Measurements from ENCODE around the gene CDC42EP4.
"Not testable (repeated sequence)": the region's sequence is repeated elsewhere in the genome, so short reads cannot be mapped to it uniquely, and the experiment has no call there.

CDC42EP4 gene

GRCh38 chr17:73267648-73268537, 43.9 kb downstream of the CDC42EP4 start:
- no peaks in the 10 kb centered on the region for H3K27me3 ChIP-seq (ENCODE audit: insufficient read depth, low read length, poor library complexity, severe bottlenecking)
- H3K4me1 ChIP-seq (ENCODE audit: insufficient read depth, low read length, poor library complexity, severe bottlenecking): no peaks in the 10 kb centered on the region
- H3K4me2 ChIP-seq (ENCODE audit: low read depth, low read length, poor library complexity, severe bottlenecking): no peak overlapping the region
- H3F3A ChIP-seq (ENCODE audit: low read depth): no peaks in the 10 kb centered on the region
- TF ChIP-seq, protein P1, sequence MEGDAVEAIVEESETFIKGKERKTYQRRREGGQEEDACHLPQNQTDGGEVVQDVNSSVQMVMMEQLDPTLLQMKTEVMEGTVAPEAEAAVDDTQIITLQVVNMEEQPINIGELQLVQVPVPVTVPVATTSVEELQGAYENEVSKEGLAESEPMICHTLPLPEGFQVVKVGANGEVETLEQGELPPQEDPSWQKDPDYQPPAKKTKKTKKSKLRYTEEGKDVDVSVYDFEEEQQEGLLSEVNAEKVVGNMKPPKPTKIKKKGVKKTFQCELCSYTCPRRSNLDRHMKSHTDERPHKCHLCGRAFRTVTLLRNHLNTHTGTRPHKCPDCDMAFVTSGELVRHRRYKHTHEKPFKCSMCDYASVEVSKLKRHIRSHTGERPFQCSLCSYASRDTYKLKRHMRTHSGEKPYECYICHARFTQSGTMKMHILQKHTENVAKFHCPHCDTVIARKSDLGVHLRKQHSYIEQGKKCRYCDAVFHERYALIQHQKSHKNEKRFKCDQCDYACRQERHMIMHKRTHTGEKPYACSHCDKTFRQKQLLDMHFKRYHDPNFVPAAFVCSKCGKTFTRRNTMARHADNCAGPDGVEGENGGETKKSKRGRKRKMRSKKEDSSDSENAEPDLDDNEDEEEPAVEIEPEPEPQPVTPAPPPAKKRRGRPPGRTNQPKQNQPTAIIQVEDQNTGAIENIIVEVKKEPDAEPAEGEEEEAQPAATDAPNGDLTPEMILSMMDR (conservative IDR thresholded peaks at IDR 0.05; ENCODE audit: low read length): no peak
- no peak for TF ChIP-seq EZH2phosphoT487 (IDR thresholded peaks at IDR 0.05; ENCODE audit: borderline replicate concordance)
- no peaks in the 10 kb centered on the region for H3K79me2 ChIP-seq (ENCODE audit: insufficient read depth, low read length)
- no peaks in the 10 kb centered on the region for H3K9me2 ChIP-seq (replicated peaks; ENCODE audit: low read depth, low read length)
- H3K4me3 ChIP-seq (ENCODE audit: low read length, poor library complexity, severe bottlenecking): no peak overlapping the region
- no peak overlapping the region for H2AFZ ChIP-seq (ENCODE audit: low read length)
- H3K36me3 ChIP-seq (ENCODE audit: insufficient read depth, low read length): no peaks in the 10 kb centered on the region
- H3K9me3 ChIP-seq (ENCODE audit: insufficient read depth, low read depth, low read length): peaks cover 4% of the 10 kb centered on the region; the same call in 1 of the 2 replicates
- H3K9ac ChIP-seq (ENCODE audit: low read depth, low read length, poor library complexity, severe bottlenecking): no peak overlapping the region
- H4K20me1 ChIP-seq (ENCODE audit: insufficient read depth, low read length, poor library complexity, severe bottlenecking): no peaks in the 10 kb centered on the region

DNA sequence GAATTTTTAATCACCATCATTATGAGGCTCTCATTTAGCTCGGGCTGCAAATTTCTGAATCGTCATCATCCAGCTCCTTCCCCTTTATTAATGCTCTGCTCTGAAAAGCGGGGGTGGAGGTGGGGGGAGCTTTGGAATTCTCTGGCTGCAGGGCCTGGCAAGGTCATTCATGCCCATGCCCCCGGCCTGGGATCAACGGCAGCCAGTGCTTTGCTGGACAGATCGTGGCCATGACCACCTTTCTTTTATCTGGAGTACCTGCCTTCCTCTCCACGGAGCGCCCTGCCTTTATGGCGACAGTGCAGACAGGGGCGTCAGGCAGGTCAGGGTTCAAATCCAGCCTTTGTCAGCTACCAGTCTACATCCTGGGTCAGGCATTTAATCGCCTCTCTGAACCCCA, 45.0 kb downstream of the CDC42EP4 start:
- no peaks in the 10 kb centered on the region for H3K79me2 ChIP-seq (ENCODE audit: insufficient read depth, low read length)
- H4K20me1 ChIP-seq (ENCODE audit: insufficient read depth, low read length, poor library complexity, severe bottlenecking): no peaks in the 10 kb centered on the region
- H2AFZ ChIP-seq (ENCODE audit: low read length): no peak overlapping the region
- H3K4me1 ChIP-seq (ENCODE audit: insufficient read depth, low read length, poor library complexity, severe bottlenecking): no peaks in the 10 kb centered on the region
- no peaks in the 10 kb centered on the region for H3F3A ChIP-seq (ENCODE audit: low read depth)
- peaks cover 4% of the 10 kb centered on the region; the same call in 1 of the 2 replicates for H3K9me3 ChIP-seq (ENCODE audit: insufficient read depth, low read depth, low read length)
- no peak overlapping the region for H3K4me2 ChIP-seq (ENCODE audit: low read depth, low read length, poor library complexity, severe bottlenecking)
- TF ChIP-seq, protein P1 (conservative IDR thresholded peaks at IDR 0.05; ENCODE audit: low read length): no peak
- TF ChIP-seq EZH2phosphoT487 (IDR thresholded peaks at IDR 0.05; ENCODE audit: borderline replicate concordance): no peak
- H3K4me3 ChIP-seq (ENCODE audit: low read length, poor library complexity, severe bottlenecking): no peak overlapping the region
- no peaks in the 10 kb centered on the region for H3K9me2 ChIP-seq (replicated peaks; ENCODE audit: low read depth, low read length)
- no peaks in the 10 kb centered on the region for H3K27me3 ChIP-seq (ENCODE audit: insufficient read depth, low read length, poor library complexity, severe bottlenecking)
- no peaks in the 10 kb centered on the region for H3K36me3 ChIP-seq (ENCODE audit: insufficient read depth, low read length)
- no peak overlapping the region for H3K9ac ChIP-seq (ENCODE audit: low read depth, low read length, poor library complexity, severe bottlenecking)

DNA sequence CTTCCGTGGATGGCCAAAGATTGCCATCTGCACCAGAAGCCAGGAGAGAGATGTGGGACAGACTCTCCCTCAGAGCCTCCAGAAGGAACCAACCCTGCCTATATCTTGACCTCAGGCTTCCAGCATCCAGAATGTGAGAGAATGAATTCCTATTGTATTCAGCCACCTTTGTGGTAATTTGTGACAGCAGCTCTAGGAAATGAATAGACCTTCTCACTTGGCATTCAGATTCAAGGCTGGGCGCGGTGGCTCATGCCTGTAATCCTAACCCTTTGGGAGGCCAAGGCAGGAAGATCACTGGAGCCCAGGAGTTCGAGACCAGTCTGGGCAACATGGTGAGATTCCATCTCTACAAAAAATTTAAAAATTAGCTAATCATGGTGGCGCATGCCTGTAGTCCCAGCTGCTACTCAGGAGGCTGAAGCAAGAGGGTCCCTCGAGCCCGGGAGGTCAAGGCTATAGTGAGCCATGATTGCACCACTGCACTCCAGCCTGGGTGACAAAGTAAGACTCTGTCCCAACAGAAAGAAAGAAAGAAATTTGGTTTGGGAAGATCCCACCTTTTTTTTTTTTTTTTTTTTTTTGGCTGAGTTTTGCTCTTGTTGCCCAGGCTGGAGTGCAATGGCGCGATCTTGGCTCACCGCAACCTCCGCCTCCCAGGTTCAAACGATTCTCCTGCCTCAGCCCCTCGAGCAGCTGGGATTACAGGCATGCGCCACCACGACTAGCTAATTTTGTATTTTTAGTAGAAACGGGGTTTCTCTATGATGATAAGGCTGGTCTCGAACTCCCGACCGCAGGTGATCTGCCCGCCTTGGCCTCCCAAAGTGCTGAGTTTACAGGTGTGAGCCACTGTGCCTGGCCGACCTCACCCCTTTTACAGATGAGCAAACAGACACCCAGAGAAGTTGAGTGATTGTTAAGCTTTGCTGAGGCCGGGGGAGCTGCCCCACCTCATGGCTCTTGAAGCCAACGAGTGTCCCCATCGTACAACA, 45.9 kb downstream of the CDC42EP4 start:
- Histone ChIP-seq H3K9ac (ENCODE audit: low read depth, low read length, poor library complexity, severe bottlenecking) (no peak overlapping the region), H3F3A (ENCODE audit: low read depth) (no peaks in the 10 kb centered on the region), H3K4me1 (ENCODE audit: insufficient read depth, low read length, poor library complexity, severe bottlenecking) (no peaks in the 10 kb centered on the region), H3K9me3 (ENCODE audit: insufficient read depth, low read depth, low read length) (peaks cover 4% of the 10 kb centered on the region; the same call in 1 of the 2 replicates), H3K36me3 (ENCODE audit: insufficient read depth, low read length) (no peaks in the 10 kb centered on the region), H3K4me3 (ENCODE audit: low read length, poor library complexity, severe bottlenecking) (no peak overlapping the region), H3K27me3 (ENCODE audit: insufficient read depth, low read length, poor library complexity, severe bottlenecking) (no peaks in the 10 kb centered on the region), H4K20me1 (ENCODE audit: insufficient read depth, low read length, poor library complexity, severe bottlenecking) (no peaks in the 10 kb centered on the region), H3K79me2 (ENCODE audit: insufficient read depth, low read length) (no peaks in the 10 kb centered on the region), H2AFZ (ENCODE audit: low read length) (no peak overlapping the region), H3K9me2 (replicated peaks; ENCODE audit: low read depth, low read length) (no peaks in the 10 kb centered on the region), H3K4me2 (ENCODE audit: low read depth, low read length, poor library complexity, severe bottlenecking) (no peak overlapping the region)
- TF ChIP-seq EZH2phosphoT487 (IDR thresholded peaks at IDR 0.05; ENCODE audit: borderline replicate concordance): no peak
- TF ChIP-seq, protein P1 (conservative IDR thresholded peaks at IDR 0.05; ENCODE audit: low read length): no peak

GRCh38 chr17:73264448-73264847, 47.4 kb downstream of the CDC42EP4 start:
- H3K9me3 ChIP-seq (ENCODE audit: insufficient read depth, low read depth, low read length); H3K9ac ChIP-seq (ENCODE audit: low read depth, low read length, poor library complexity, severe bottlenecking); H3K4me1 ChIP-seq (ENCODE audit: insufficient read depth, low read length, poor library complexity, severe bottlenecking); H4K20me1 ChIP-seq (ENCODE audit: insufficient read depth, low read length, poor library complexity, severe bottlenecking); H3F3A ChIP-seq (ENCODE audit: low read depth); H3K4me2 ChIP-seq (ENCODE audit: low read depth, low read length, poor library complexity, severe bottlenecking); H2AFZ ChIP-seq (ENCODE audit: low read length); H3K36me3 ChIP-seq (ENCODE audit: insufficient read depth, low read length); H3K9me2 ChIP-seq (replicated peaks; ENCODE audit: low read depth, low read length); H3K79me2 ChIP-seq (ENCODE audit: insufficient read depth, low read length); H3K27me3 ChIP-seq (ENCODE audit: insufficient read depth, low read length, poor library complexity, severe bottlenecking); H3K4me3 ChIP-seq (ENCODE audit: low read length, poor library complexity, severe bottlenecking): not testable (repeated sequence)

Measured in Loucy (cell line).